ENCODE measurements around the gene TGFBRAP1. TPM values are rescaled to one million over a fixed set of nuclear protein-coding genes. Genes with fewer than 3 reads are reported as not detected.

TGFBRAP1 gene
- total RNA-seq, 2 donors from 2014 or later: 26.0 to 30.7 TPM

GRCh38 chr2:105261061-105261460, 68.5 kb downstream of the TGFBRAP1 start:
- no peak overlapping the region for H3K27ac ChIP-seq
- no peaks in the 10 kb centered on the region for H3K4me1 ChIP-seq (ENCODE audit: control insufficient read depth in 1 of 2, low read depth in 2 of 2)

DNA sequence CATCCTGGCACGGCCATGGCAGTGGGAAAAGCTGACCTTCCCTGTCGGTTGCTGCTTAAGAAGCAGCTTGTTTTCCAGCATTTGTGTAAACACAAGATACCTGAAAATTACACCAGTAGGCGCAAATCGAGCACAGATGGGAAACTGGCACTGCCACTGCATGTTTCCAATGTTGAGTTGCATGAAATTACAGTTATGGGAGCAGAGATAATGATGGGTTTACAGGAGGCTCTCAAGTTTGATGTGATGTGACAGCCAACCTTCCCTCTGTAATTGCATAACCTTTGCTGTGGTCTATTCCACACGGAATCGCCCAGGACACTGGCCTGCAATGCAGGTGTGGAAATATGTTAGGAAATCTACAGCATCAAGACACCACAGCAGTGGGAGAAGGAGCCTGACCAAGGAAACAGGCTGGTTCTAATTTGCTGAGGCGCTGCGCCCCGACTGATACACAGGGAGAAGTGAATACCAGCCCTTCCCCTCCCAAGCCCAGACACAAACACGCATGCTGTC, 70.6 kb downstream of the TGFBRAP1 start:
- Histone ChIP-seq H3K36me3 (peaks cover 3% of the 10 kb centered on the region), H3K9me3 (no peaks in the 10 kb centered on the region), H3K27ac (no peak overlapping the region), H3K4me3 (no peak overlapping the region), H3K4me1 (ENCODE audit: control insufficient read depth in 1 of 2, low read depth in 2 of 2) (no peaks in the 10 kb centered on the region), H3K27me3 (replicated peaks; ENCODE audit: insufficient read depth) (no peaks in the 10 kb centered on the region)
- DNase-seq (ENCODE audit: low spot score) (no peak), ATAC-seq (ENCODE audit: insufficient number of reproducible peaks, low FRiP score, low read depth) (no peak)
- TF ChIP-seq CTCF (IDR thresholded peaks at IDR 0.05): no peak

More at GRCh38 chr2:105261061-105261460, 68.5 kb downstream of the TGFBRAP1 start:
- no peaks in the 10 kb centered on the region for H3K27me3 ChIP-seq (replicated peaks; ENCODE audit: insufficient read depth)
- no peaks in the 10 kb centered on the region for H3K9me3 ChIP-seq
- H3K36me3 ChIP-seq: peaks cover 10% of the 10 kb centered on the region
- no peak for DNase-seq (ENCODE audit: low spot score)
- TF ChIP-seq CTCF (IDR thresholded peaks at IDR 0.05): no peak
- no peak overlapping the region for H3K4me3 ChIP-seq
- ATAC-seq (ENCODE audit: insufficient number of reproducible peaks, low FRiP score, low read depth): no peak

- Histone ChIP-seq H3K4me3 (no peak overlapping the region), H3K4me1 (ENCODE audit: control insufficient read depth in 1 of 2, low read depth in 2 of 2) (no peaks in the 10 kb centered on the region), H3K9me3 (no peaks in the 10 kb centered on the region), H3K27me3 (replicated peaks; ENCODE audit: insufficient read depth) (no peaks in the 10 kb centered on the region), H3K27ac (no peak overlapping the region), H3K36me3 (no peaks in the 10 kb centered on the region)
- TF ChIP-seq CTCF (IDR thresholded peaks at IDR 0.05): no peak
- DNase-seq (ENCODE audit: low spot score): no peak
- ATAC-seq (ENCODE audit: insufficient number of reproducible peaks, low FRiP score, low read depth): no peak
Observed at GRCh38 chr2:105257981-105258380, 71.6 kb downstream of the TGFBRAP1 start.

GRCh38 chr2:105256431-105257047, 73.0 kb downstream of the TGFBRAP1 start:
- H3K4me3 ChIP-seq: no peak overlapping the region
- H3K9me3 ChIP-seq: no peaks in the 10 kb centered on the region
- no peaks in the 10 kb centered on the region for H3K27me3 ChIP-seq (replicated peaks; ENCODE audit: insufficient read depth)
- no peak overlapping the region for H3K27ac ChIP-seq
- TF ChIP-seq CTCF (IDR thresholded peaks at IDR 0.05): no peak
- DNase-seq (ENCODE audit: low spot score) (no peak), ATAC-seq (ENCODE audit: insufficient number of reproducible peaks, low FRiP score, low read depth) (no peak)
- no peaks in the 10 kb centered on the region for H3K36me3 ChIP-seq
- no peaks in the 10 kb centered on the region for H3K4me1 ChIP-seq (ENCODE audit: control insufficient read depth in 1 of 2, low read depth in 2 of 2)

GRCh38 chr2:105255979-105256378, 73.6 kb downstream of the TGFBRAP1 start:
- Histone ChIP-seq H3K9me3 (no peaks in the 10 kb centered on the region), H3K4me3 (no peak overlapping the region), H3K36me3 (no peaks in the 10 kb centered on the region), H3K27ac (no peak overlapping the region), H3K27me3 (replicated peaks; ENCODE audit: insufficient read depth) (no peaks in the 10 kb centered on the region), H3K4me1 (ENCODE audit: control insufficient read depth in 1 of 2, low read depth in 2 of 2) (no peaks in the 10 kb centered on the region)
- DNase-seq (ENCODE audit: low spot score): no peak
- no peak for TF ChIP-seq CTCF (IDR thresholded peaks at IDR 0.05)
- ATAC-seq (ENCODE audit: insufficient number of reproducible peaks, low FRiP score, low read depth): no peak
